Left ventricle myocardium inferior (tissue), 1 donor: ENCODE results near the gene ASPM. TPM values are rescaled to one million over a fixed set of nuclear protein-coding genes. Genes with fewer than 3 reads are reported as not detected.

Source experiments
- DNase-seq: peaks from one replicate; pipeline ENCODE4 v3.0.0-alpha.2; 2020
- H3K27ac ChIP-seq: fragments of 200-600 bp; replicated peaks from 2 replicates; pipeline ENCODE4 v1.8.0; 2021
- H3K27me3 ChIP-seq: fragments of 200-600 bp; 2 replicates; pipeline ENCODE4 v1.8.0; 2021; ENCODE audit warnings: low read depth
- H3K36me3 ChIP-seq: fragments of 200-600 bp; 2 replicates; pipeline ENCODE4 v1.8.0; 2021
- H3K4me1 ChIP-seq: fragments of 200-600 bp; 2 replicates; pipeline ENCODE4 v1.8.0; 2021
- H3K4me3 ChIP-seq: fragments of 200-600 bp; 2 replicates; pipeline ENCODE4 v1.8.0; 2021; ENCODE audit warnings: mild to moderate bottlenecking, moderate library complexity
- H3K9me3 ChIP-seq: fragments of 200-600 bp; replicated peaks from 2 replicates; pipeline ENCODE4 v1.8.0; 2021
- intact Hi-C: fragments of 100-400 bp; cut with micrococcal nuclease; formaldehyde crosslinking; loops from one replicate; pipeline ENCODE4 v1.11.0; 2022
- total RNA-seq: library from RNA; stranded (reverse); fragmentation: NEBNext Ultra II Directional; extraction: Animal tissue kit (Norgen Biotek cat#: 25700); gene quantifications from one replicate; pipeline ENCODE4 v1.2.1, GENCODE V29; 2021
- TF ChIP-seq, protein P1 (sequence below): fragments of 200-600 bp; IDR thresholded peaks from 2 replicates; pipeline ENCODE4 v1.8.0; 2021; ENCODE audit warnings: antibody characterized with exemption, mild to moderate bottlenecking, borderline replicate concordance
- donor health status: DM: no; HTN: yes; CAD: no; lungs with severe emphysema.

The ASPM gene
- total RNA-seq, 1 donor from 2014 or later, result 0.44 TPM

DNA sequence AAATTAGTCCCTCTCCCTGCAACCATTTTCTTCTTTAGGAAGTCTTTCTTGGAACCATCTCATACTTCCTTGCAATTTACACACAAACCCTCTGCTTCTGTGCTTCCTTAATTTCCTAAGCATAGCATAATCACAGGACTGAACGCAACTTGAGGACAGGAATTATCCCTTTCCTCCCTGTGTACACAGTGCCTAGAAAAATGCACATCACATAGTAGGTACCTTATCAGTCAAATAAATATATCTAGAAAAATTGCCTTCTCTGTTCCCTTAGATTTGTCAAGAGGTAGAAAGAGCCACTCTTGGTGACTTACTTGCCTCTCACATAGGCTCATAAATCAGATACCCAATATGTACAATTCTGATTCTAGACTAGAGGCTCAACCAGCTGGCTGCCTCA, 4.9 kb downstream of the ASPM start:
- intact Hi-C loops, result no loop called here
- DNase-seq, result no peak
- TF ChIP-seq, protein P1, sequence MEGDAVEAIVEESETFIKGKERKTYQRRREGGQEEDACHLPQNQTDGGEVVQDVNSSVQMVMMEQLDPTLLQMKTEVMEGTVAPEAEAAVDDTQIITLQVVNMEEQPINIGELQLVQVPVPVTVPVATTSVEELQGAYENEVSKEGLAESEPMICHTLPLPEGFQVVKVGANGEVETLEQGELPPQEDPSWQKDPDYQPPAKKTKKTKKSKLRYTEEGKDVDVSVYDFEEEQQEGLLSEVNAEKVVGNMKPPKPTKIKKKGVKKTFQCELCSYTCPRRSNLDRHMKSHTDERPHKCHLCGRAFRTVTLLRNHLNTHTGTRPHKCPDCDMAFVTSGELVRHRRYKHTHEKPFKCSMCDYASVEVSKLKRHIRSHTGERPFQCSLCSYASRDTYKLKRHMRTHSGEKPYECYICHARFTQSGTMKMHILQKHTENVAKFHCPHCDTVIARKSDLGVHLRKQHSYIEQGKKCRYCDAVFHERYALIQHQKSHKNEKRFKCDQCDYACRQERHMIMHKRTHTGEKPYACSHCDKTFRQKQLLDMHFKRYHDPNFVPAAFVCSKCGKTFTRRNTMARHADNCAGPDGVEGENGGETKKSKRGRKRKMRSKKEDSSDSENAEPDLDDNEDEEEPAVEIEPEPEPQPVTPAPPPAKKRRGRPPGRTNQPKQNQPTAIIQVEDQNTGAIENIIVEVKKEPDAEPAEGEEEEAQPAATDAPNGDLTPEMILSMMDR, result no peak
- Histone ChIP-seq H3K4me1 (peaks cover 12% of the 10 kb centered on the region), H3K4me3 (no peak overlapping the region), H3K36me3 (no peaks in the 10 kb centered on the region), H3K27ac (no peak overlapping the region), H3K27me3 (no peaks in the 10 kb centered on the region), H3K9me3 (no peaks in the 10 kb centered on the region)

DNA sequence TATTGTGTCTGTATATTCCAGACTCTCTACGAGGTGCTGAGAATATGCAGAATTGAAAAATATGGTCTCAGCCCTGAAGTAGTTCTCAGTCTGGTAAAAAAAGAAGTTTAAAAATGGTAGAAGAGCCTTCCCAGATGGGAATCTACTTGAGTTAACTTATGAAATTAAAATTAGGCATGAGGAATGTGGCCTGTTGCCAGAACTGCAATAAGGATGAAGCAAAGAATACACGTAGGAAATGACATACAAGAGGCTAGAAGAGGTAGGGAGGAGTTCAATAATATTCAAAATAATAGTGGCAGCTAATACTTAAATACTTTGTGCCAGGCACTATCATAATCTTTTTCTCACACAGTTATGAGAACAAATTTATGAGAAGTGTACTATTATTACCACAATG, 6.3 kb downstream of the ASPM start:
- H3K27me3 ChIP-seq, result no peaks in the 10 kb centered on the region
- TF ChIP-seq, protein P1, result no peak
- no peak overlapping the region for H3K27ac ChIP-seq
- H3K9me3 ChIP-seq, result no peaks in the 10 kb centered on the region
- no peak overlapping the region for H3K4me3 ChIP-seq
- H3K36me3 ChIP-seq, result no peaks in the 10 kb centered on the region
- intact Hi-C loops, result no loop called here
- no peaks in the 10 kb centered on the region for H3K4me1 ChIP-seq
- no peak for DNase-seq

DNA sequence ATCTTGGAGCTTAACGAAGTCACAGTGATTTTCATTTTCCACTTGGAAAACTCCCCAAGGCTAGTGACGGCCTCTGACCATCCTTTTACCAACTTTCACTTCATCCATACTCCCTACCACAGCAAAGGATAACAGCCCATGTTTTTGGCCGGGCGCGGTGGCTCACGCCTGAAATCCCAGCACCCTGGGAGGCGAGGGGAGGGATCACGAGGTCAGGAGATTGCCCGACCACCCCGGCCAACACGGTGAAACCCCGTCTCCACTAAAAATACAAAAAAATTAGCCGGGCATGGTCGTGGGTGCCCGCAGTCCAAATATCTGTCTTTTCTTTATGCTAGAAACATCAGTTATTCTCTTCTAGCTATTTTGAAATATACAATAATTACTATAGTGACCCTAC, 7.3 kb downstream of the ASPM start:
- Histone ChIP-seq H3K27me3 (no peaks in the 10 kb centered on the region), H3K4me3 (no peak overlapping the region), H3K36me3 (no peaks in the 10 kb centered on the region), H3K9me3 (no peaks in the 10 kb centered on the region), H3K4me1 (no peaks in the 10 kb centered on the region), H3K27ac (no peak overlapping the region)
- intact Hi-C loops, result no loop called here
- no peak for DNase-seq
- TF ChIP-seq, protein P1, result no peak

DNA sequence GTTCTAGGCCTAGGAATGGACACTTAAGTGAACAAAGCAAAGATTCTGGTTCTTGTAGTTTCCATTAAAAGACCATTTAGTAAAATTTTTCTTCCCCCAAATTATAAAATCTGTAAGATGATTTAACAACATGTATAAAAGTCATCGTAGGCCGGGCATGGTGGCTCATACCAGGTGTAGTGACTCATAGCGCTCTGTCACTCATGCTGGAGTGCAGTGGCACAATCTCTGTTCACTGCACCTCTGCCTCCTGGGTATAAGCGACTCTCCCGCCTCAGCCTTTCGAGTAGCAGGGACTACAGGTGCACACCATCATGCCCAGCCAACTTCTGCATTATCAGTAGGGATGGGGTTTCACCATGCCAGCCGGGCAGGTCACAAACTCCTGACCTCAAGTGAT, 9.1 kb downstream of the ASPM start:
- TF ChIP-seq, protein P1, result no peak
- Histone ChIP-seq H3K4me3 (no peak overlapping the region), H3K27me3 (no peaks in the 10 kb centered on the region), H3K4me1 (no peaks in the 10 kb centered on the region), H3K27ac (no peak overlapping the region), H3K9me3 (no peaks in the 10 kb centered on the region), H3K36me3 (no peaks in the 10 kb centered on the region)
- intact Hi-C loops, result no loop called here
- no peak for DNase-seq

DNA sequence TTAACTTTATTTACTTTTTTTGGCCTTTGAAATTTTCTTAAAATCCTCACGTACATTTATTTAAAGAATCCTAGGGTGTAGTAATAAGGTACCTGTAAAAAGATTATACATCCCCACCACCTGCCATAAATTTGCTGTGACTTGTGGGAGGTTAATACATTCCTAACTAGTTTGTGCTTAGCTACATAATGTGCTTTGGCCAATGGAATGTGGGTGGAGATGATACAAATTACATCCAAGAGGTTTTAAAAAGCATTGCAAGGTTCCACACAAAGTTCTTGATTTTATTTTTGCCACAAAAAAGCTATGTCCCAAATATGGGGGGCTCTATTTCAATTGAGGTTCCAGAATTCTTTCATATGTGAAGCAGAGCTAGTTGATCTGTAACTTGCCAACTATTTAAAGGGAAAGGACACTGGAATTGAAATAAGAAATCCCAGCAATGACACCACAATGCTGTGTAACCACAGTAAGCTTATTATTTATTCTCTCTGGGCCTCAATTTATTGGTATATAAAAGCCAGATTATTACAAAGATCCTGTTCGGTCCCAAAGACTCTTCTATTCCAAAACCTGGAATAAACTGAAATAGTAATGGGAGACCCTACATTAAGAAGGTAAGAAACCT, 15.7 kb downstream of the ASPM start:
- no peaks in the 10 kb centered on the region for H3K36me3 ChIP-seq
- H3K27ac ChIP-seq, result no peak overlapping the region
- DNase-seq, result no peak
- intact Hi-C loops, result no loop called here
- no peaks in the 10 kb centered on the region for H3K4me1 ChIP-seq
- H3K9me3 ChIP-seq, result no peaks in the 10 kb centered on the region
- H3K4me3 ChIP-seq, result no peak overlapping the region
- TF ChIP-seq, protein P1, result no peak
- H3K27me3 ChIP-seq, result no peaks in the 10 kb centered on the region
